Measurements from ENCODE around the gene C14orf180. TPM values are rescaled to one million over a fixed set of nuclear protein-coding genes. Genes with fewer than 3 reads are reported as not detected.

C14orf180 gene
- total RNA-seq, 1 experiment from 2014 or later: not detected

GRCh38 chr14:104590240-104590965 is 10.8 kb downstream of the C14orf180 start:
- DNase-seq (ENCODE audit: low spot score) (no peak), ATAC-seq (no peak)
- no peak overlapping the region for H3K4me3 Mint-ChIP-seq
- no peak for TF ChIP-seq MYBL2 (CRISPR knock-in tag; IDR thresholded peaks at IDR 0.05)
- ChIA-PET POLR2A (no interaction called here), CTCF (interaction anchor here (0.9 to 1.2 kb wide), 2 partner anchors 8 to 453 kb away, joined by 3 to 4 read pairs; no protein-coding TSS in a partner anchor)
- H3K27me3 Mint-ChIP-seq (ENCODE audit: low read depth): no peaks in the 10 kb centered on the region
- H3K27ac Mint-ChIP-seq: no peak overlapping the region; the same call in 1 of the 2 replicates
- no peaks in the 10 kb centered on the region for H3K9me3 Mint-ChIP-seq
- no peaks in the 10 kb centered on the region for H3K4me1 Mint-ChIP-seq
- no peaks in the 10 kb centered on the region for H3K36me3 Mint-ChIP-seq

DNA sequence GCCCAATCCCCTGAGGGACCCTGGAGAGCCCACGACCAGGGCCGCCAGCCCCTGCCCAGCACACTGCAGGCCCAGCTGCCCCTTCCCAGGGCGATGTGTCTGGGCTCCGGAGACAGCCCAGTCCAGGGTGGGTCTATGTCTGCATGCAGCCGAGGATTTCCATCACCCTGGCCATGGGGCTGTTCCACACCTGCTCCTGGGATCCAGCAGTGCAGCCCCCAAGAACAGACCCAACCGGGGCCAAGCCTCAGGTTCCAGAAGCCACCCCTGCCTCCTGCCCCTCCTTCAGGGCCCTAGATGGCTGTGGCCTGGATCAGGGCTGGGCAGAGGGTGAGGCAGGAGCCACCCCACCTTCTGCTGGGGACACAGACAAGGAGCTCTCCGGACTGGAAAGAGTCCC is 11.5 kb downstream of the C14orf180 start:
- POLR2A ChIA-PET: no interaction called here
- no peaks in the 10 kb centered on the region for H3K4me1 Mint-ChIP-seq
- DNase-seq (ENCODE audit: low spot score) (no peak), ATAC-seq (no peak)
- no peaks in the 10 kb centered on the region for H3K36me3 Mint-ChIP-seq
- TF ChIP-seq ZNF416 (CRISPR knock-in tag; IDR thresholded peaks at IDR 0.05) (no peak), RORB (CRISPR knock-in tag; IDR thresholded peaks at IDR 0.05) (no peak), TCF7 (CRISPR knock-in tag; IDR thresholded peaks at IDR 0.05; ENCODE audit: low read depth) (no peak), USF1 (CRISPR knock-in tag; IDR thresholded peaks at IDR 0.05) (no peak), E2F1 (CRISPR knock-in tag; IDR thresholded peaks at IDR 0.05) (no peak), CREB1 (CRISPR knock-in tag; IDR thresholded peaks at IDR 0.05) (no peak), ZNF396 (CRISPR knock-in tag; IDR thresholded peaks at IDR 0.05; ENCODE audit: borderline replicate concordance) (no peak), NFYB (CRISPR knock-in tag; conservative IDR thresholded peaks at IDR 0.05; ENCODE audit: low read depth) (no peak), IRF2 (CRISPR knock-in tag; IDR thresholded peaks at IDR 0.05; ENCODE audit: borderline replicate concordance, low read depth) (no peak), ETV6 (CRISPR knock-in tag; IDR thresholded peaks at IDR 0.05) (no peak), CDX4 (CRISPR knock-in tag; IDR thresholded peaks at IDR 0.05; ENCODE audit: borderline replicate concordance) (no peak), CREM (CRISPR knock-in tag; IDR thresholded peaks at IDR 0.05) (no peak), ATF3 (CRISPR knock-in tag; conservative IDR thresholded peaks at IDR 0.05) (no peak), ZNF423 (CRISPR knock-in tag; IDR thresholded peaks at IDR 0.05) (no peak)
- TF ChIP-seq, protein P1, sequence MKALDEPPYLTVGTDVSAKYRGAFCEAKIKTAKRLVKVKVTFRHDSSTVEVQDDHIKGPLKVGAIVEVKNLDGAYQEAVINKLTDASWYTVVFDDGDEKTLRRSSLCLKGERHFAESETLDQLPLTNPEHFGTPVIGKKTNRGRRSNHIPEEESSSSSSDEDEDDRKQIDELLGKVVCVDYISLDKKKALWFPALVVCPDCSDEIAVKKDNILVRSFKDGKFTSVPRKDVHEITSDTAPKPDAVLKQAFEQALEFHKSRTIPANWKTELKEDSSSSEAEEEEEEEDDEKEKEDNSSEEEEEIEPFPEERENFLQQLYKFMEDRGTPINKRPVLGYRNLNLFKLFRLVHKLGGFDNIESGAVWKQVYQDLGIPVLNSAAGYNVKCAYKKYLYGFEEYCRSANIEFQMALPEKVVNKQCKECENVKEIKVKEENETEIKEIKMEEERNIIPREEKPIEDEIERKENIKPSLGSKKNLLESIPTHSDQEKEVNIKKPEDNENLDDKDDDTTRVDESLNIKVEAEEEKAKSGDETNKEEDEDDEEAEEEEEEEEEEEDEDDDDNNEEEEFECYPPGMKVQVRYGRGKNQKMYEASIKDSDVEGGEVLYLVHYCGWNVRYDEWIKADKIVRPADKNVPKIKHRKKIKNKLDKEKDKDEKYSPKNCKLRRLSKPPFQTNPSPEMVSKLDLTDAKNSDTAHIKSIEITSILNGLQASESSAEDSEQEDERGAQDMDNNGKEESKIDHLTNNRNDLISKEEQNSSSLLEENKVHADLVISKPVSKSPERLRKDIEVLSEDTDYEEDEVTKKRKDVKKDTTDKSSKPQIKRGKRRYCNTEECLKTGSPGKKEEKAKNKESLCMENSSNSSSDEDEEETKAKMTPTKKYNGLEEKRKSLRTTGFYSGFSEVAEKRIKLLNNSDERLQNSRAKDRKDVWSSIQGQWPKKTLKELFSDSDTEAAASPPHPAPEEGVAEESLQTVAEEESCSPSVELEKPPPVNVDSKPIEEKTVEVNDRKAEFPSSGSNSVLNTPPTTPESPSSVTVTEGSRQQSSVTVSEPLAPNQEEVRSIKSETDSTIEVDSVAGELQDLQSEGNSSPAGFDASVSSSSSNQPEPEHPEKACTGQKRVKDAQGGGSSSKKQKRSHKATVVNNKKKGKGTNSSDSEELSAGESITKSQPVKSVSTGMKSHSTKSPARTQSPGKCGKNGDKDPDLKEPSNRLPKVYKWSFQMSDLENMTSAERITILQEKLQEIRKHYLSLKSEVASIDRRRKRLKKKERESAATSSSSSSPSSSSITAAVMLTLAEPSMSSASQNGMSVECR (CRISPR knock-in tag; IDR thresholded peaks at IDR 0.05; ENCODE audit: borderline replicate concordance): no peak
- TF ChIP-seq, protein P2, sequence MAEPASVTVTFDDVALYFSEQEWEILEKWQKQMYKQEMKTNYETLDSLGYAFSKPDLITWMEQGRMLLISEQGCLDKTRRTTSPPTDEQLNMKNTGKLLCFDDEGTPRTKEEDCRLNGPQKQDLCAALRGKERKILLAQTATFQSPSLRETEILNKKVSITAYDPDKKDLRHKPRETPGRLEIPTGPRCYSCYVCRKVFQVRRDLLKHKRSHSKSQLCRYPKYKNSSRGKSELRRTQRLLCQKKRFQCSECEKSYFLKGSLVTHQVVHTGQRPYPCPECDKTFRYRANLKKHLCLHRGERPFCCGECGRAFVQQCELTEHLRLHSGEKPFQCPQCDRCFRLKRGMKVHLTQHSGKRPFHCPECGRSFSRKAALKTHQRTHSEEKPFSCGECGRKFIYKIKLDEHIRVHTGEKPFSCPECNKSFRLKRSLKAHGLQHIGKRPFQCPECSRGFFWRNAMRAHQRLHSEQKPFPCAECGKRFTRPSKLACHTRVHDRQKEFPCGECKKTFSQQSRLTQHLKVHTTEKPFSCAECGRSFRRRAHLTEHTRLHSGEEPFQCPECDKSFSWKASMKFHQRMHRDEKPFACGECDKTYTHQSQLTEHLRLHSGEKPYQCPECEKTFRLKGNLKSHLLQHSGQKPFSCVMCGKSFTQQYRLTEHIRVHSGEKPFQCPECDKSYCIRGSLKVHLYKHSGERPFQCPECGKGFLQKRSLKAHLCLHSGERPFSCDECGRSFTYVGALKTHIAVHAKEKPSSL (CRISPR knock-in tag; conservative IDR thresholded peaks at IDR 0.05): no peak
- TF ChIP-seq, protein P3, sequence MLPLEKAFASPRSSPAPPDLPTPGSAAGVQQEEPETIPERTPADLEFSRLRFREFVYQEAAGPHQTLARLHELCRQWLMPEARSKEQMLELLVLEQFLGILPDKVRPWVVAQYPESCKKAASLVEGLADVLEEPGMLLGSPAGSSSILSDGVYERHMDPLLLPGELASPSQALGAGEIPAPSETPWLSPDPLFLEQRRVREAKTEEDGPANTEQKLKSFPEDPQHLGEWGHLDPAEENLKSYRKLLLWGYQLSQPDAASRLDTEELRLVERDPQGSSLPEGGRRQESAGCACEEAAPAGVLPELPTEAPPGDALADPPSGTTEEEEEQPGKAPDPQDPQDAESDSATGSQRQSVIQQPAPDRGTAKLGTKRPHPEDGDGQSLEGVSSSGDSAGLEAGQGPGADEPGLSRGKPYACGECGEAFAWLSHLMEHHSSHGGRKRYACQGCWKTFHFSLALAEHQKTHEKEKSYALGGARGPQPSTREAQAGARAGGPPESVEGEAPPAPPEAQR (CRISPR knock-in tag; IDR thresholded peaks at IDR 0.05): no peak
- TF ChIP-seq, protein P4, sequence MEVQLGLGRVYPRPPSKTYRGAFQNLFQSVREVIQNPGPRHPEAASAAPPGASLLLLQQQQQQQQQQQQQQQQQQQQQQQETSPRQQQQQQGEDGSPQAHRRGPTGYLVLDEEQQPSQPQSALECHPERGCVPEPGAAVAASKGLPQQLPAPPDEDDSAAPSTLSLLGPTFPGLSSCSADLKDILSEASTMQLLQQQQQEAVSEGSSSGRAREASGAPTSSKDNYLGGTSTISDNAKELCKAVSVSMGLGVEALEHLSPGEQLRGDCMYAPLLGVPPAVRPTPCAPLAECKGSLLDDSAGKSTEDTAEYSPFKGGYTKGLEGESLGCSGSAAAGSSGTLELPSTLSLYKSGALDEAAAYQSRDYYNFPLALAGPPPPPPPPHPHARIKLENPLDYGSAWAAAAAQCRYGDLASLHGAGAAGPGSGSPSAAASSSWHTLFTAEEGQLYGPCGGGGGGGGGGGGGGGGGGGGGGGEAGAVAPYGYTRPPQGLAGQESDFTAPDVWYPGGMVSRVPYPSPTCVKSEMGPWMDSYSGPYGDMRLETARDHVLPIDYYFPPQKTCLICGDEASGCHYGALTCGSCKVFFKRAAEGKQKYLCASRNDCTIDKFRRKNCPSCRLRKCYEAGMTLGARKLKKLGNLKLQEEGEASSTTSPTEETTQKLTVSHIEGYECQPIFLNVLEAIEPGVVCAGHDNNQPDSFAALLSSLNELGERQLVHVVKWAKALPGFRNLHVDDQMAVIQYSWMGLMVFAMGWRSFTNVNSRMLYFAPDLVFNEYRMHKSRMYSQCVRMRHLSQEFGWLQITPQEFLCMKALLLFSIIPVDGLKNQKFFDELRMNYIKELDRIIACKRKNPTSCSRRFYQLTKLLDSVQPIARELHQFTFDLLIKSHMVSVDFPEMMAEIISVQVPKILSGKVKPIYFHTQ (CRISPR knock-in tag; IDR thresholded peaks at IDR 0.05): no peak
- H3K9me3 Mint-ChIP-seq: no peaks in the 10 kb centered on the region
- CTCF ChIA-PET: interaction anchor here (0.9 to 1.2 kb wide), 2 partner anchors 8 to 453 kb away, joined by 3 to 4 read pairs; no protein-coding TSS in a partner anchor
- H3K4me3 Mint-ChIP-seq: no peak overlapping the region
- H3K27ac Mint-ChIP-seq: no peak overlapping the region
- H3K27me3 Mint-ChIP-seq (ENCODE audit: low read depth): no peaks in the 10 kb centered on the region
